K562 (cell line): ENCODE data around the gene CTRL. TPM values are rescaled to one million over a fixed set of nuclear protein-coding genes. Genes with fewer than 3 reads are reported as not detected.

Source experiments
- CBX3 ChIP-seq, 2 experiments: IDR thresholded peaks; 1 replicate in 1 of 2; 2 replicates in 1 of 2; pipeline ENCODE4 v1.6.1; 2012; ENCODE audit warnings: inconsistent platforms in 2 of 2, low read length in 2 of 2, borderline replicate concordance in 1 of 2, control low read depth in 1 of 2
- CSDE1 ChIP-seq, 2 experiments: fragments of 450-650 bp; IDR thresholded peaks; 2 replicates each; pipeline ENCODE4 v1.6.1; 2016; ENCODE audit warnings: mild to moderate bottlenecking in 1 of 2
- ETS2 ChIP-seq: IDR thresholded peaks from 2 replicates; pipeline ENCODE4 v1.6.1; 2016; ENCODE audit warnings: borderline replicate concordance, missing genetic modification characterization, mild to moderate bottlenecking, moderate library complexity, missing compliant biosample characterization; ENCODE audit not compliant: poor library complexity, severe bottlenecking
- KAT2B ChIP-seq: IDR thresholded peaks from one replicate; pipeline ENCODE4 v1.6.1; 2012; ENCODE audit warnings: low read depth, mild to moderate bottlenecking, control low read depth, inconsistent platforms, low read length, moderate library complexity
- ZNF639 ChIP-seq, 2 experiments: fragments of 200-800 bp in 1 of 2; sonication (Bioruptor generic) in 1 of 2; sonication (generic) in 1 of 2; formaldehyde crosslinking in 1 of 2; IDR thresholded peaks in 1 of 2; conservative IDR thresholded peaks in 1 of 2; 2 replicates each; pipeline versions ENCODE4 v1.5.0 to v1.6.1; 2016 to 2020; ENCODE audit warnings: missing compliant biosample characterization in 1 of 2, missing genetic modification characterization in 1 of 2, missing genetic modification reagents in 1 of 2
- ZNF77 ChIP-seq: fragments of 250-450 bp; sonication (Bioruptor Pico); IDR thresholded peaks from 2 replicates; pipeline ENCODE4 v1.5.0; 2020
- polyA plus RNA-seq, 8 experiments: library from polyadenylated mRNA; depleted of rRNA in 4 of 8; stranded (reverse) in 5 of 8; unstranded in 3 of 8; fragments of >200 nt; fragmentation: Nextera tagmentation in 2 of 8; fragmentation: Illumina TruSeq in 1 of 8; extraction: Ambion mirVana in 2 of 8; extraction: Trizol in 1 of 8; gene quantifications; 2 replicates each; pipeline versions ENCODE4 v1.2.1 to v1.2.3, GENCODE V29; 2011 to 2014; ENCODE audit warnings: inconsistent platforms in 1 of 8, missing spikeins in 1 of 8
- total RNA-seq, 7 experiments: library from RNA; depleted of rRNA in 6 of 7; stranded (reverse); fragments of >200 nt in 6 of 7; fragmentation: Illumina TruSeq in 2 of 7; extraction: Trizol in 2 of 7; gene quantifications; 2 replicates each; pipeline versions ENCODE4 v1.2.1 to v1.2.3, GENCODE V29; 2011 to 2021; ENCODE audit warnings: low replicate concordance in 1 of 7
- TF ChIP-seq, protein P1 (sequence below): sonication (generic); formaldehyde crosslinking; IDR thresholded peaks from 2 replicates; pipeline ENCODE4 v1.8.0; 2022; ENCODE audit warnings: missing genetic modification reagents, mild to moderate bottlenecking, moderate library complexity, borderline replicate concordance

The CTRL gene
- total and polyA plus RNA-seq, 9 of the 15 experiments (the other 6 are each of a cell fraction or from before 2014, with no cell fraction given): 1.4 to 5.6 (median 2.5) TPM

DNA sequence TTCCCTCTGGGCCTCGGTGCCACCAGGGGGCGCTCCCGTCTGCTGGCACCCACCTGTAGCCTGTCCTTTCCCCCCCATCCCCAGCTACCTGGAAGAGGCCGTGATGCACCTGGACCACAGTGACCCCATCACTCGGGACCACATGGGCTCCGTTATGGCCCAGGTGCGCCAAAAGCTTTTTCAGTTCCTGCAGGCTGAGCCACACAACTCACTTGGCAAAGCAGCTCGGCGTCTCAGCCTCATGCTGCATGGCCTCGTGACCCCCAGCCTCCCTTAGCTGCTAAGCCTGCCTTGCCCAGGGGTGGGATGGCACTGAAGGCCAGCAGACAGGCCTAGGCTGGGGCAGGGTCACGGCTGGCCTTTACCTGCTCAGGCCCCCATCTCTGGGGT is 47.8 kb downstream of the CTRL start (continued):
- TF ChIP-seq ZNF639 (CRISPR knock-in tag; conservative IDR thresholded peaks at IDR 0.05 in 1 of 2, IDR thresholded peaks at IDR 0.05 in 1 of 2) (0 out of 4 replicates have a peak, but pooled peaks of 1 of the 2 experiments have one; percentile 43), CSDE1 (IDR thresholded peaks at IDR 0.05) (no peak), ZNF77 (CRISPR knock-in tag) (no peak), ETS2 (tag) (no peak), CBX3 (IDR thresholded peaks at IDR 0.05; ENCODE audit: borderline replicate concordance in 1 of 2, low read length in 2 of 2) (no peak), KAT2B (no peak)
- TF ChIP-seq, protein P1, sequence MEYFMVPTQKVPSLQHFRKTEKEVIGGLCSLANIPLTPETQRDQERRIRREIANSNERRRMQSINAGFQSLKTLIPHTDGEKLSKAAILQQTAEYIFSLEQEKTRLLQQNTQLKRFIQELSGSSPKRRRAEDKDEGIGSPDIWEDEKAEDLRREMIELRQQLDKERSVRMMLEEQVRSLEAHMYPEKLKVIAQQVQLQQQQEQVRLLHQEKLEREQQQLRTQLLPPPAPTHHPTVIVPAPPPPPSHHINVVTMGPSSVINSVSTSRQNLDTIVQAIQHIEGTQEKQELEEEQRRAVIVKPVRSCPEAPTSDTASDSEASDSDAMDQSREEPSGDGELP (CRISPR knock-in tag): peak; percentile 24; the same call in 1 of the 2 replicates
